DND-41 (cell line): ENCODE data around the gene PRSS16.

Experiments
- EZH2 ChIP-seq: IDR thresholded peaks from 3 replicates; pipeline ENCODE4 v1.6.1; 2012; ENCODE audit warnings: borderline replicate concordance, low read depth, mild to moderate bottlenecking, moderate library complexity, low read length, inconsistent platforms; ENCODE audit not compliant: severe bottlenecking
- TF ChIP-seq, protein P1 (sequence below): IDR thresholded peaks from 2 replicates; pipeline ENCODE4 v1.5.1; 2012; ENCODE audit warnings: borderline replicate concordance, low read length, moderate library complexity, mild to moderate bottlenecking; ENCODE audit not compliant: poor library complexity, severe bottlenecking; ENCODE audit errors: extremely low read depth

DNA sequence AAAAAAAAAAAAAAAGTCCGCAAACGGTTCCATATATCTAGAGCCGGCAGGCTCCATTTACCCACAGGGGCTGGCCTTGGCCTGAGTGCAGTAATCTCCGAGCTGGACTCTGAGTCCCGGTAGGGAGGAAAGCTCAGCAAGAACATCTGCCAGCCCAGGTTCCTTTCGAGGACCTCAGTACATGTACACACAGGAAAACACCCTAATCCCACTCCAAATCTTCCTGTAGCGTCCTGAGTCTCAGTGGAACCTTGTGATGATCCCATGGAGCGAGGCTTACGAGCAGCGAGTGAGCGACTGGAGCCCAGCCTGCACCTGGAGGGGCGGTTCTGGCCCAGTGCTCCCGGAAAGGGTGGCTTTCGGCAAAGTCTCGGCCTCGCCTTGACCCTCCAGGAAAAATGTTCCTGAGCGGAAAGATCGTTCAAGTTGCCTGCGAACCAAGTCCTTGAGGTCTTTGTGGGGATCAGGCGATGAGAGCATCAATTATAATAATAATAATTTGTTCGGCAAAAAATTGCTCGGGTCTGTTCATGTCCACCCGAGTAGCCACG is 32.1 kb downstream of the PRSS16 start:
- TF ChIP-seq, protein P1, sequence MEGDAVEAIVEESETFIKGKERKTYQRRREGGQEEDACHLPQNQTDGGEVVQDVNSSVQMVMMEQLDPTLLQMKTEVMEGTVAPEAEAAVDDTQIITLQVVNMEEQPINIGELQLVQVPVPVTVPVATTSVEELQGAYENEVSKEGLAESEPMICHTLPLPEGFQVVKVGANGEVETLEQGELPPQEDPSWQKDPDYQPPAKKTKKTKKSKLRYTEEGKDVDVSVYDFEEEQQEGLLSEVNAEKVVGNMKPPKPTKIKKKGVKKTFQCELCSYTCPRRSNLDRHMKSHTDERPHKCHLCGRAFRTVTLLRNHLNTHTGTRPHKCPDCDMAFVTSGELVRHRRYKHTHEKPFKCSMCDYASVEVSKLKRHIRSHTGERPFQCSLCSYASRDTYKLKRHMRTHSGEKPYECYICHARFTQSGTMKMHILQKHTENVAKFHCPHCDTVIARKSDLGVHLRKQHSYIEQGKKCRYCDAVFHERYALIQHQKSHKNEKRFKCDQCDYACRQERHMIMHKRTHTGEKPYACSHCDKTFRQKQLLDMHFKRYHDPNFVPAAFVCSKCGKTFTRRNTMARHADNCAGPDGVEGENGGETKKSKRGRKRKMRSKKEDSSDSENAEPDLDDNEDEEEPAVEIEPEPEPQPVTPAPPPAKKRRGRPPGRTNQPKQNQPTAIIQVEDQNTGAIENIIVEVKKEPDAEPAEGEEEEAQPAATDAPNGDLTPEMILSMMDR: no peak
- no peak for TF ChIP-seq EZH2
